ENCODE measurements around the gene KLF5. TPM values are rescaled to one million over a fixed set of nuclear protein-coding genes. Genes with fewer than 3 reads are reported as not detected.

KLF5 gene
- total and polyA plus RNA-seq, 2 experiments from 2014 or later = 1.5 to 1.8 TPM

GRCh38 chr13:73106513-73107178 is 47.8 kb downstream of the KLF5 start:
- H3K79me2 ChIP-seq (replicated peaks; ENCODE audit: insufficient read depth) = no peaks in the 10 kb centered on the region
- no peaks in the 10 kb centered on the region for H4K20me1 ChIP-seq (replicated peaks; ENCODE audit: insufficient read depth)
- Mint-ChIP-seq H3K27ac (no peak overlapping the region), H3K9me3 (no peaks in the 10 kb centered on the region), H3K27me3 (ENCODE audit: insufficient read depth, low read depth, poor library complexity) (peaks cover 2% of the 10 kb centered on the region), H3K4me3 (no peak overlapping the region), H3K4me1 (no peaks in the 10 kb centered on the region), H3K36me3 (ENCODE audit: low read depth) (no peaks in the 10 kb centered on the region)
- no peak overlapping the region for H2AFZ ChIP-seq
- H3K9me2 ChIP-seq (ENCODE audit: insufficient read depth) = no peaks in the 10 kb centered on the region
- no peak overlapping the region for H3K27ac ChIP-seq (ENCODE audit: low read depth)
- H3F3A ChIP-seq (replicated peaks; ENCODE audit: low read depth) = no peaks in the 10 kb centered on the region
- no peak overlapping the region for H3K4me3 ChIP-seq
- no peak overlapping the region for H3K4me2 ChIP-seq
- DNase-seq (ENCODE audit: low spot score) = no peak
- no peaks in the 10 kb centered on the region for H3K36me3 ChIP-seq (ENCODE audit: insufficient read depth)
- no peaks in the 10 kb centered on the region for H3K27me3 ChIP-seq (ENCODE audit: insufficient read depth)
- TF ChIP-seq REST (IDR thresholded peaks at IDR 0.05; ENCODE audit: unreplicated experiment) (no peak), NANOG (IDR thresholded peaks at IDR 0.05; ENCODE audit: borderline replicate concordance) (no peak), CTCF (conservative IDR thresholded peaks at IDR 0.05; ENCODE audit: low read depth in 2 of 2) (no peak), ZNF331 (CRISPR knock-in tag; IDR thresholded peaks at IDR 0.05; ENCODE audit: low read depth) (no peak), STAT1 (IDR thresholded peaks at IDR 0.05; ENCODE audit: unreplicated experiment) (no peak), ZNF462 (CRISPR knock-in tag; IDR thresholded peaks at IDR 0.05) (no peak), CREB1 (CRISPR knock-in tag; IDR thresholded peaks at IDR 0.05; ENCODE audit: low read depth) (no peak), ZNF114 (CRISPR knock-in tag; IDR thresholded peaks at IDR 0.05) (no peak), EZH2 (IDR thresholded peaks at IDR 0.05; ENCODE audit: low read depth, unreplicated experiment) (no peak), ETS1 (IDR thresholded peaks at IDR 0.05) (no peak), JUNB (IDR thresholded peaks at IDR 0.05; ENCODE audit: unreplicated experiment) (no peak), EZH2phosphoT487 (IDR thresholded peaks at IDR 0.05; ENCODE audit: unreplicated experiment) (no peak), POLR2AphosphoS5 (IDR thresholded peaks at IDR 0.05; ENCODE audit: low read depth) (no peak)
- H3K4me1 ChIP-seq (ENCODE audit: insufficient read depth) = no peaks in the 10 kb centered on the region
- ATAC-seq = no peak
